K562 (cell line): ENCODE results near the gene ABCD3. TPM values are rescaled to one million over a fixed set of nuclear protein-coding genes. Genes with fewer than 3 reads are reported as not detected.

Source experiments
- ATAC-seq: fragments of 200-7000 bp; cut with Tn5 transposase; 3 replicates; pipeline ENCODE4 v1.9.1; 2020; ENCODE audit warnings: moderate library complexity
- BruUV-seq: library from RNA; stranded (reverse); fragments of 400-500 nt; replicated peaks from 2 replicates; lab custom pipeline; 2021; lab: Mats Ljungman, UMichigan
- CTCF ChIA-PET: fragments of 300-600 bp; formaldehyde crosslinking; extraction: SDS; loops from one replicate; lab custom pipeline; 2021; ENCODE audit warnings: low intra/inter-chr PET ratio; lab: Yijun Ruan, JAX
- POLR2A ChIA-PET: fragments of 300-600, 350-650 bp; sonication (Branson Sonifier 250); formaldehyde crosslinking; extraction: SDS; loops from one replicate; lab custom pipeline; 2021; ENCODE audit warnings: antibody characterized with exemption, inconsistent platforms; lab: Yijun Ruan, JAX
- DNase-seq, 4 experiments: peaks; one replicate each; pipeline versions ENCODE4 v3.0.0 to v3.0.0-alpha.2; 2011 to 2018; ENCODE audit warnings: low spot score in 3 of 4, mixed read lengths in 3 of 4; ENCODE audit errors: extremely low read depth in 1 of 4
- FAIRE-seq: peaks from 2 replicates; lab custom pipeline; 2011; peaks lifted over from hg19 to GRCh38; lab: Jason Lieb, UNC
- H2AFZ ChIP-seq: 2 replicates; pipeline ENCODE4 v1.6.0; 2011; ENCODE audit warnings: low read depth, low read length, control low read depth, inconsistent platforms
- H3K27ac ChIP-seq: fragments of 200-600 bp; 3 replicates; pipeline ENCODE4 v1.8.0; 2011; ENCODE audit warnings: low read depth, mild to moderate bottlenecking, control low read depth, inconsistent platforms, low read length, moderate library complexity, mixed read lengths; ENCODE audit errors: extremely low read depth
- H3K27me3 ChIP-seq, 2 experiments: fragments of 300-600 bp in 1 of 2; 2 replicates in 1 of 2; 3 replicates in 1 of 2; pipeline versions ENCODE4 v1.6.0 to v1.8.0; 2011; ENCODE audit warnings: inconsistent platforms in 2 of 2, low read length in 2 of 2, mild to moderate bottlenecking in 1 of 2, mixed read lengths in 1 of 2, moderate library complexity in 1 of 2; ENCODE audit not compliant: control insufficient read depth in 2 of 2, insufficient read depth in 2 of 2
- H3K36me3 ChIP-seq: fragments of 300-600 bp; 3 replicates; pipeline ENCODE4 v1.8.0; 2011; ENCODE audit warnings: mild to moderate bottlenecking, low read length, inconsistent platforms; ENCODE audit not compliant: control insufficient read depth, insufficient read depth
- H3K4me1 ChIP-seq, 2 experiments: fragments of 200-600 bp in 1 of 2; replicated peaks in 1 of 2; 2 replicates in 1 of 2; 3 replicates in 1 of 2; pipeline versions ENCODE4 v1.5.1 to v1.8.0; 2011; ENCODE audit warnings: inconsistent platforms in 2 of 2, low read length in 2 of 2, mild to moderate bottlenecking in 1 of 2, mixed read lengths in 1 of 2, moderate library complexity in 1 of 2; ENCODE audit not compliant: control insufficient read depth in 2 of 2, insufficient read depth in 2 of 2
- H3K4me2 ChIP-seq: 2 replicates; pipeline ENCODE4 v1.6.1; 2011; ENCODE audit warnings: low read length, control low read depth, inconsistent platforms, mixed read lengths; ENCODE audit not compliant: insufficient read depth
- H3K4me3 ChIP-seq: fragments of 200-600 bp; sonication (generic), shearing (Covaris generic); 2 replicates; pipeline ENCODE4 v1.5.1; 2016; ENCODE audit warnings: control low read depth, inconsistent platforms
- H3K79me2 ChIP-seq: fragments of 200-600 bp; 3 replicates; pipeline ENCODE4 v1.8.0; 2011; ENCODE audit warnings: low read length, inconsistent platforms; ENCODE audit not compliant: control insufficient read depth, insufficient read depth
- H3K9ac ChIP-seq, 2 experiments: 2 replicates each; pipeline versions ENCODE4 v1.6.0 to v1.6.1; 2011; ENCODE audit warnings: low read depth in 2 of 2, low read length in 2 of 2, control low read depth in 1 of 2, inconsistent platforms in 1 of 2, mild to moderate bottlenecking in 1 of 2, mixed read lengths in 1 of 2; ENCODE audit not compliant: insufficient read depth in 1 of 2
- H3K9me1 ChIP-seq: one replicate; pipeline ENCODE4 v1.6.0; 2011; ENCODE audit warnings: inconsistent platforms, mild to moderate bottlenecking, low read length, moderate library complexity; ENCODE audit not compliant: control insufficient read depth, insufficient read depth
- H3K9me3 ChIP-seq: replicated peaks from 2 replicates; pipeline ENCODE4 v1.5.1; 2011; ENCODE audit warnings: low read depth, low read length, inconsistent platforms; ENCODE audit not compliant: control insufficient read depth, insufficient read depth
- H4K20me1 ChIP-seq: replicated peaks from 2 replicates; pipeline ENCODE4 v1.6.1; 2011; ENCODE audit warnings: low read length, inconsistent platforms, mixed read lengths; ENCODE audit not compliant: control insufficient read depth, insufficient read depth
- EP300 ChIP-seq: IDR thresholded peaks from 2 replicates; pipeline ENCODE4 v1.6.1; 2012; ENCODE audit warnings: low read length, improper control_type of control experiment
- EWSR1 ChIP-seq: fragments of 450-650 bp; IDR thresholded peaks from 2 replicates; pipeline ENCODE4 v1.6.1; 2018; ENCODE audit warnings: borderline replicate concordance, mild to moderate bottlenecking, low read depth, moderate library complexity; ENCODE audit not compliant: partially characterized antibody
- HSF4 ChIP-seq: fragments of 250-450 bp; sonication (Bioruptor Pico); IDR thresholded peaks from 2 replicates; pipeline ENCODE4 v2.1.2; 2022; ENCODE audit warnings: mild to moderate bottlenecking, moderate library complexity, borderline replicate concordance
- MCM3 ChIP-seq: fragments of 450-650 bp; IDR thresholded peaks from 2 replicates; pipeline ENCODE4 v1.6.1; 2016
- MTA1 ChIP-seq: fragments of 450-650 bp; IDR thresholded peaks from 2 replicates; pipeline ENCODE4 v1.6.1; 2017; ENCODE audit warnings: borderline replicate concordance
- MTF1 ChIP-seq: fragments of 250-450 bp; sonication (Bioruptor Pico); IDR thresholded peaks from 2 replicates; pipeline ENCODE4 v1.9.0; 2021; ENCODE audit warnings: moderate library complexity, mild to moderate bottlenecking, inconsistent platforms, borderline replicate concordance
- POLR2H ChIP-seq: IDR thresholded peaks from 2 replicates; pipeline ENCODE4 v1.6.1; 2016; ENCODE audit warnings: missing genetic modification characterization, low read depth, mild to moderate bottlenecking, control low read depth, missing compliant biosample characterization, moderate library complexity
- SAFB2 ChIP-seq: fragments of 200-400 bp; formaldehyde crosslinking; IDR thresholded peaks from 2 replicates; pipeline ENCODE4 v1.6.1; 2018; ENCODE audit warnings: borderline replicate concordance, low read length, low read depth, moderate library complexity; ENCODE audit not compliant: severe bottlenecking
- TAF15 ChIP-seq: fragments of 200-400 bp; formaldehyde crosslinking; IDR thresholded peaks from 2 replicates; pipeline ENCODE4 v1.6.1; 2017; ENCODE audit warnings: mild to moderate bottlenecking, low read depth, low read length, moderate library complexity
- U2AF1 ChIP-seq: fragments of 200-400 bp; formaldehyde crosslinking; optimal IDR thresholded peaks from 2 replicates; pipeline ENCODE3; 2017; ENCODE audit warnings: mild to moderate bottlenecking, low read depth, low read length, moderate library complexity
- ZNF263 ChIP-seq: sonication (generic); formaldehyde crosslinking; IDR thresholded peaks from 2 replicates; pipeline ENCODE4 v1.8.0; 2022; ENCODE audit warnings: mild to moderate bottlenecking, missing genetic modification reagents, borderline replicate concordance
- WGBS: fragments of 100-300 bp; shearing (Covaris generic); methylation state at CpG from one replicate; pipeline ENCODE4 v1.1.6; 2016; ENCODE audit warnings: low coverage, mixed read lengths; ENCODE audit not compliant: insufficient coverage; ENCODE audit errors: missing lambda C conversion rate; 5-methylcytosine and 5-hydroxymethylcytosine counted together
- in situ Hi-C: fragments of 300-500 bp; cut with MboI; formaldehyde crosslinking; loops from 4 replicates; pipeline ENCODE4 v1.15.0; 2018; ENCODE audit warnings: inconsistent platforms, mixed read lengths
- intact Hi-C: fragments of 100-400 bp; cut with micrococcal nuclease; formaldehyde crosslinking; loops from 2 replicates; pipeline ENCODE4 v1.14.2; 2022
- polyA plus RNA-seq, 8 experiments: library from polyadenylated mRNA; depleted of rRNA in 4 of 8; stranded (reverse) in 5 of 8; unstranded in 3 of 8; fragments of >200 nt; fragmentation: Nextera tagmentation in 2 of 8; fragmentation: Illumina TruSeq in 1 of 8; extraction: Ambion mirVana in 2 of 8; extraction: Trizol in 1 of 8; gene quantifications; 2 replicates each; pipeline versions ENCODE4 v1.2.1 to v1.2.3, GENCODE V29; 2011 to 2014; ENCODE audit warnings: inconsistent platforms in 1 of 8, missing spikeins in 1 of 8
- total RNA-seq, 7 experiments: library from RNA; depleted of rRNA in 6 of 7; stranded (reverse); fragments of >200 nt in 6 of 7; fragmentation: Illumina TruSeq in 2 of 7; extraction: Trizol in 2 of 7; gene quantifications; 2 replicates each; pipeline versions ENCODE4 v1.2.1 to v1.2.3, GENCODE V29; 2011 to 2021; ENCODE audit warnings: low replicate concordance in 1 of 7
- TF ChIP-seq, protein P1 (sequence below): sonication (generic); formaldehyde crosslinking; IDR thresholded peaks from 2 replicates; pipeline ENCODE4 v1.8.0; 2022; ENCODE audit warnings: missing genetic modification reagents, mild to moderate bottlenecking, borderline replicate concordance
- TF ChIP-seq, protein P2 (sequence below): fragments of 450-650 bp; IDR thresholded peaks from 2 replicates; pipeline ENCODE4 v1.6.1; 2016; ENCODE audit warnings: low read depth

The ABCD3 gene
- total and polyA plus RNA-seq, 9 of the 15 experiments (the other 6 are each of a cell fraction or from before 2014, with no cell fraction given) = 11.0 to 30.7 (median 15.5) TPM

DNA sequence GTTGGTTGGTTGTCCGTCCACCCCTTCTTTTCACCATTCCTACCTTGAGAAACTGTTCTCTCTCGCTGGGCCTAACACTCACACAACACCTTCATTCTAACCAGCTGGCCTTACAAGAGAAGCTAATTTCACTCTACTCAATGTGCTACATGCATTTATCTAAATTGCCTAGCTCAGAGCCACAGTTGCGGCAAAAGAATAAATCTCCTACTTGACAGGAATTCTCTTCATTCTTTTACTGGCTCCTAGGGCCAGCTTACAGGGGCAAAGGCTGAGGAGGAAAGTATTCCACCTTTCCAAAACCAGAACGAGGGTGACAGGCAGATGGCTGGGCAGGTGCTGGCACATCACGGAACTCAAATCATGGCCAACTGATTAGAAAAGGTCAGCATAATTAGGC, 116.9 kb downstream of the ABCD3 start:
- intact Hi-C loops = no loop called here
- Histone ChIP-seq H3K4me2 (no peak overlapping the region), H3K27me3 (peaks cover 22 to 51% of the 10 kb centered on the region in 2 experiments), H3K9me3 (no peaks in the 10 kb centered on the region), H3K4me3 (no peak overlapping the region), H3K79me2 (no peaks in the 10 kb centered on the region), H3K9me1 (no peaks in the 10 kb centered on the region), H3K4me1 (no peaks in the 10 kb centered on the region), H2AFZ (no peak overlapping the region), H3K9ac (no peak overlapping the region), H3K36me3 (no peaks in the 10 kb centered on the region), H4K20me1 (no peaks in the 10 kb centered on the region), H3K27ac (no peak overlapping the region)
- FAIRE-seq = no peak
- WGBS = 11% methylated on average over 5 of the region's 5 CpGs
- in situ Hi-C loops = no loop called here
- ATAC-seq = no peak
- no TSS peak for BruUV-seq
- CTCF ChIA-PET = no interaction called here
- POLR2A ChIA-PET = no interaction called here
- DNase-seq = no peak
- TF ChIP-seq EWSR1 = no peak
- TF ChIP-seq MTA1 = no peak
- TF ChIP-seq, protein P1, sequence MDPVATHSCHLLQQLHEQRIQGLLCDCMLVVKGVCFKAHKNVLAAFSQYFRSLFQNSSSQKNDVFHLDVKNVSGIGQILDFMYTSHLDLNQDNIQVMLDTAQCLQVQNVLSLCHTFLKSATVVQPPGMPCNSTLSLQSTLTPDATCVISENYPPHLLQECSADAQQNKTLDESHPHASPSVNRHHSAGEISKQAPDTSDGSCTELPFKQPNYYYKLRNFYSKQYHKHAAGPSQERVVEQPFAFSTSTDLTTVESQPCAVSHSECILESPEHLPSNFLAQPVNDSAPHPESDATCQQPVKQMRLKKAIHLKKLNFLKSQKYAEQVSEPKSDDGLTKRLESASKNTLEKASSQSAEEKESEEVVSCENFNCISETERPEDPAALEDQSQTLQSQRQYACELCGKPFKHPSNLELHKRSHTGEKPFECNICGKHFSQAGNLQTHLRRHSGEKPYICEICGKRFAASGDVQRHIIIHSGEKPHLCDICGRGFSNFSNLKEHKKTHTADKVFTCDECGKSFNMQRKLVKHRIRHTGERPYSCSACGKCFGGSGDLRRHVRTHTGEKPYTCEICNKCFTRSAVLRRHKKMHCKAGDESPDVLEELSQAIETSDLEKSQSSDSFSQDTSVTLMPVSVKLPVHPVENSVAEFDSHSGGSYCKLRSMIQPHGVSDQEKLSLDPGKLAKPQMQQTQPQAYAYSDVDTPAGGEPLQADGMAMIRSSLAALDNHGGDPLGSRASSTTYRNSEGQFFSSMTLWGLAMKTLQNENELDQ (CRISPR knock-in tag) = no peak
- TF ChIP-seq MTF1 (CRISPR knock-in tag) = no peak
- no peak for TF ChIP-seq HSF4
- TF ChIP-seq ZNF263 (CRISPR knock-in tag) = no peak
- no peak for TF ChIP-seq TAF15
- TF ChIP-seq U2AF1 = no peak
- no peak for TF ChIP-seq EP300
- TF ChIP-seq POLR2H = no peak
- no peak for TF ChIP-seq SAFB2
- TF ChIP-seq, protein P2, sequence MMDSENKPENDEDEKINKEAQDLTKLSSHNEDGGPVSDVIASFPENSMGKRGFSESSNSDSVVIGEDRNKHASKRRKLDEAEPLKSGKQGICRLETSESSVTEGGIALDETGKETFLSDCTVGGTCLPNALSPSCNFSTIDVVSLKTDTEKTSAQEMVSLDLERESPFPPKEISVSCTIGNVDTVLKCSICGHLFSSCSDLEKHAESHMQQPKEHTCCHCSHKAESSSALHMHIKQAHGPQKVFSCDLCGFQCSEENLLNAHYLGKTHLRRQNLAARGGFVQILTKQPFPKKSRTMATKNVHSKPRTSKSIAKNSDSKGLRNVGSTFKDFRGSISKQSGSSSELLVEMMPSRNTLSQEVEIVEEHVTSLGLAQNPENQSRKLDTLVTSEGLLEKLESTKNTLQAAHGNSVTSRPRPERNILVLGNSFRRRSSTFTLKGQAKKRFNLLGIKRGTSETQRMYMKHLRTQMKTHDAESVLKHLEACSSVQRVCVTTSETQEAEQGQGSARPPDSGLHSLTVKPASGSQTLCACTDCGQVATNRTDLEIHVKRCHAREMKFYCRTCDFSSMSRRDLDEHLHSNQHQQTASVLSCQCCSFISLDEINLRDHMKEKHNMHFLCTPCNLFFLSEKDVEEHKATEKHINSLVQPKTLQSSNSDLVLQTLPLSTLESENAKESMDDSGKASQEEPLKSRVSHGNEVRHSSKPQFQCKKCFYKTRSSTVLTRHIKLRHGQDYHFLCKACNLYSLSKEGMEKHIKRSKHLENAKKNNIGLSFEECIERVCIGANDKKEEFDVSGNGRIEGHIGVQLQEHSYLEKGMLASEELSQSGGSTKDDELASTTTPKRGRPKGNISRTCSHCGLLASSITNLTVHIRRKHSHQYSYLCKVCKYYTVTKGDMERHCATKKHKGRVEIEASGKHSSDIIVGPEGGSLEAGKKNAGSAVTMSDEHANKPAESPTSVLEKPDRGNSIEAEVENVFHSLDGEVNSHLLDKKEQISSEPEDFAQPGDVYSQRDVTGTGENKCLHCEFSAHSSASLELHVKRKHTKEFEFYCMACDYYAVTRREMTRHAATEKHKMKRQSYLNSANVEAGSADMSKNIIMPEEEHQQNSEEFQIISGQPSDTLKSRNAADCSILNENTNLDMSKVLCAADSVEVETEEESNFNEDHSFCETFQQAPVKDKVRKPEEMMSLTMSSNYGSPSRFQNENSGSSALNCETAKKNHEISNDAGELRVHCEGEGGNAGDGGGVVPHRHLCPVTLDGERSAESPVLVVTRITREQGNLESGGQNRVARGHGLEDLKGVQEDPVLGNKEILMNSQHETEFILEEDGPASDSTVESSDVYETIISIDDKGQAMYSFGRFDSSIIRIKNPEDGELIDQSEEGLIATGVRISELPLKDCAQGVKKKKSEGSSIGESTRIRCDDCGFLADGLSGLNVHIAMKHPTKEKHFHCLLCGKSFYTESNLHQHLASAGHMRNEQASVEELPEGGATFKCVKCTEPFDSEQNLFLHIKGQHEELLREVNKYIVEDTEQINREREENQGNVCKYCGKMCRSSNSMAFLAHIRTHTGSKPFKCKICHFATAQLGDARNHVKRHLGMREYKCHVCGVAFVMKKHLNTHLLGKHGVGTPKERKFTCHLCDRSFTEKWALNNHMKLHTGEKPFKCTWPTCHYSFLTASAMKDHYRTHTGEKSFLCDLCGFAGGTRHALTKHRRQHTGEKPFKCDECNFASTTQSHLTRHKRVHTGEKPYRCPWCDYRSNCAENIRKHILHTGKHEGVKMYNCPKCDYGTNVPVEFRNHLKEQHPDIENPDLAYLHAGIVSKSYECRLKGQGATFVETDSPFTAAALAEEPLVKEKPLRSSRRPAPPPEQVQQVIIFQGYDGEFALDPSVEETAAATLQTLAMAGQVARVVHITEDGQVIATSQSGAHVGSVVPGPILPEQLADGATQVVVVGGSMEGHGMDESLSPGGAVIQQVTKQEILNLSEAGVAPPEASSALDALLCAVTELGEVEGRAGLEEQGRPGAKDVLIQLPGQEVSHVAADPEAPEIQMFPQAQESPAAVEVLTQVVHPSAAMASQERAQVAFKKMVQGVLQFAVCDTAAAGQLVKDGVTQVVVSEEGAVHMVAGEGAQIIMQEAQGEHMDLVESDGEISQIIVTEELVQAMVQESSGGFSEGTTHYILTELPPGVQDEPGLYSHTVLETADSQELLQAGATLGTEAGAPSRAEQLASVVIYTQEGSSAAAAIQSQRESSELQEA = no peak
- TF ChIP-seq MCM3 = no peak
